T-helper 17 cell (primary cell): ENCODE results near the gene NAMPT. TPM values are rescaled to one million over a fixed set of nuclear protein-coding genes. Genes with fewer than 3 reads are reported as not detected.
"Not testable (repeated sequence)": the region's sequence is repeated elsewhere in the genome, so short reads cannot be mapped to it uniquely, and the experiment has no call there.

Experiments
- ATAC-seq: fragments of 150-1000 bp; cut with Tn5 transposase; 2 replicates; pipeline ENCODE4 v1.10.0; 2021; ENCODE audit warnings: mild to moderate bottlenecking, moderate library complexity
- DNase-seq, 3 donors: peaks; one replicate each; pipeline versions ENCODE4 v3.0.0 to v3.0.0-alpha.2; 2020 to 2021
- H3K9me3 ChIP-seq: one replicate; pipeline ENCODE4 v1.7.0; 2013; ENCODE audit warnings: low read length, mild to moderate bottlenecking; ENCODE audit not compliant: control insufficient read depth, poor library complexity, severe bottlenecking
- H3K27ac Mint-ChIP-seq: one replicate; pipeline ENCODE4 v1.8.0; 2022; ENCODE audit warnings: mild to moderate bottlenecking, moderate library complexity, mixed read lengths
- H3K27me3 Mint-ChIP-seq: one replicate; pipeline ENCODE4 v1.8.0; 2022; ENCODE audit warnings: mixed read lengths
- H3K36me3 Mint-ChIP-seq: one replicate; pipeline ENCODE4 v1.8.0; 2022; ENCODE audit warnings: low read depth, mixed read lengths
- H3K4me1 Mint-ChIP-seq: one replicate; pipeline ENCODE4 v1.8.0; 2022; ENCODE audit warnings: mild to moderate bottlenecking, mixed read lengths
- H3K4me3 Mint-ChIP-seq: one replicate; pipeline ENCODE4 v1.8.0; 2022; ENCODE audit warnings: mild to moderate bottlenecking, moderate library complexity, mixed read lengths
- total RNA-seq, 4 donors: library from RNA in 2 of 4; stranded (reverse) in 2 of 4; gene quantifications; one replicate each; pipeline ENCODE4 v1.2.3 and lab custom pipeline; 2022 to 2026

The NAMPT gene
- total RNA-seq, 2 donors from 2014 or later: 278 to 292 TPM

DNA sequence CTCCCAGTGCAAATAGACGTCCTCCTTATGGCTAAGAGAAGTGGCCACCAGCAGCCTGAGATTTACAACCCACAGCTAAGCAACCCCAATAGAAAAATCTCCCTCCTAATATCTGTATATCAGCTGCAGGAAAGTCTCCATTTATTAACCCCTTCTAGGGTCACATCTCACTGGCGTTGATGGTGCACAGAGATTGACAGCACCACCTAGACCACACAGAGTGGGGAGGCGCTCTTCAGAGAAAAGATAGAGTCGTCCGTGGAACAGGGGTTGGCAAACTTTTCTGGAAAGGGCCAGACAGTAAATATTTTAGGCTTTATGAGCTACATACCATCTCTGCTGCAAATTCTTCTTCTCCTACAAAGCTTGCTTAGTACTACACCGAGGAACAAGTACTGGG is 60.0 kb downstream of the NAMPT start:
- DNase-seq (no peak), ATAC-seq (no peak)
- H3K36me3 Mint-ChIP-seq: no peaks in the 10 kb centered on the region
- no peaks in the 10 kb centered on the region for H3K9me3 ChIP-seq
- no peak overlapping the region for H3K4me3 Mint-ChIP-seq
- H3K27ac Mint-ChIP-seq: no peak overlapping the region
- peaks cover 25% of the 10 kb centered on the region for H3K27me3 Mint-ChIP-seq
- peaks cover 7% of the 10 kb centered on the region for H3K4me1 Mint-ChIP-seq

DNA sequence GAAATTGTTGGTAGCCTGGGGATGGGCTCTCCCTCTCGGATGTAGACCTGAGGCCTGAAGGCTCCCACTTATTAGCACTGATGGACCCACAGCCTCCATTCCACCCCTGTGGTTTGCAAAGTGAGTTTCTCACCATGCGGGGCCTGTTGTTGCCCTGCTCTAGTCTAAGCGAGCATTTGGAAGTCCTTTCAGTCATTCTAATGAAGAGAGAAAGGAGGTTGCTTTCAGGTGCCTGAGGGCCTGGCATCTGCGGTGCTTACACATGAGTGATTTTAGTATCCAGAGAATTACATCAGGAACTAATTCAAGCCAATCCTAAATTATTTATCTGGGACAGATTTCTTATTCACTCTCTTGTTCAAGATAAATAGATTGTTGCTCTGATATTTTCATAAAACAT is 61.6 kb downstream of the NAMPT start:
- Mint-ChIP-seq H3K4me3 (no peak overlapping the region), H3K27me3 (peaks cover 17% of the 10 kb centered on the region), H3K4me1 (peaks cover 7% of the 10 kb centered on the region), H3K27ac (no peak overlapping the region), H3K36me3 (no peaks in the 10 kb centered on the region)
- no peak for DNase-seq
- no peak for ATAC-seq
- H3K9me3 ChIP-seq: no peaks in the 10 kb centered on the region

- ATAC-seq (no peak), DNase-seq (no peak)
- Mint-ChIP-seq H3K27me3 (peaks cover 17% of the 10 kb centered on the region), H3K4me3 (no peak overlapping the region), H3K36me3 (no peaks in the 10 kb centered on the region), H3K4me1 (peaks cover 7% of the 10 kb centered on the region), H3K27ac (no peak overlapping the region)
- no peaks in the 10 kb centered on the region for H3K9me3 ChIP-seq
These were observed 62.2 kb downstream of the NAMPT start for GRCh38 chr7:106222545-106222944.

DNA sequence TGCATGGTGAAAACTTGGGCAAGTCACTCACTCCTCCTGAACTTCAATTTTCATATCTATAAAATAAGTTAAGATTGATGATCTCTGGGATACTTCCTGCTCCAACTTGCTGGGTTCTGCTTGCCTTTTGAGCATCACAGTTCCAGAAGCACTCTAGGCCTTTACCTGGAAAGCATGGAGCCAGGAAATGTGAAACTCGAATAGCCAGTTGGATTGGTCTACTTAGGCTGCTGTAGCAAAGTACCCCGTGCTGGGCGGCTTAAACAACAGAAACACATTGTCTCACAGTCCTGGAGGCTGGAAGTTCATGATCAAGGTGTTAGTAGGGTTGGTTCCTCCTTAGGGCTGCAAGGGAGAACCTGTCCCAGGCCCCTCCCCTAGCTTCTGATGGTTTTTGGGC is 64.5 kb downstream of the NAMPT start:
- peaks cover 7% of the 10 kb centered on the region for H3K27me3 Mint-ChIP-seq
- DNase-seq (no peak), ATAC-seq (no peak)
- no peaks in the 10 kb centered on the region for H3K36me3 Mint-ChIP-seq
- no peaks in the 10 kb centered on the region for H3K9me3 ChIP-seq
- H3K4me3 Mint-ChIP-seq: no peak overlapping the region
- H3K27ac Mint-ChIP-seq: no peak overlapping the region
- peaks cover 7% of the 10 kb centered on the region for H3K4me1 Mint-ChIP-seq

DNA sequence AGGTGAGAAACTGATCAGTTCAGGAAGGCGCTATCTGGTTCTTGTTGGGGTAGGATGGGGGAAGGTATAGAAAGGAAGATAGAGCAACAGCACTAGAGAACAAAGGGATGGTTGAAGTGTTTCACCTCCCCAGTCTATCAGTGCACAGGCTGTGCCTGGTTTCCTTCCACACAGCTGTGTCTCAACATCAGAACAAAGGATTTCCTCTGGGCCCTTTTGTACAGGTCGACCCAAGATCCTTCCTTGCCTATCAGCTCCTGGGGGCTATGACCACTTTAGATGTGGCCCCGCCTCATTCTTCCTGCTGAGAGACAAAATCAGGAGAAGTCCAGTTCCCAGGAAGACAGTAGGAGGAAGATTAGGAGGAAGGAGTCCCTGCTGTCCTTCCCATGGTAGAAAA is 65.6 kb downstream of the NAMPT start:
- Mint-ChIP-seq H3K27me3 (no peaks in the 10 kb centered on the region), H3K27ac (no peak overlapping the region), H3K36me3 (no peaks in the 10 kb centered on the region), H3K4me3 (no peak overlapping the region), H3K4me1 (peaks cover 7% of the 10 kb centered on the region)
- DNase-seq (no peak), ATAC-seq (no peak)
- H3K9me3 ChIP-seq: no peaks in the 10 kb centered on the region

DNA sequence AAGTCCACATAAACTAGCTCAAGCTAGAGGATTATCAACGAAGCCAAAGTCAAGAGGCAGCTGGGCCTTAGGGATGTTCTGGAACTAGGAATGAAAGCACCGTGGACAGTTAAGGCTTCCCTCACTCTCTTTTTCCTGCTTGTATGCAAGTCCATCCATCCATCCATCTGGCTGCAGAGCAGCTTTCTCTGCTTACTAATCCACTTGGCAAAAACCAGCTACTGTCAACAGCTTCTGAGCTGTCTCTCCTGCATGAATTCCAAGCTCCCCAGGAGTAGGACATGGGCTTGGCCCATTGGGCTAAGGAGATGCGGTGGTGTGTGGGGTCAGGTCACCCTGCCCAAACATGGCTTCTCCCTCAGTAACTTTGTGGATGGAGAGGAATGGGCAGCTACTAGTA is 66.2 kb downstream of the NAMPT start:
- Mint-ChIP-seq H3K4me3 (no peak overlapping the region), H3K27ac (no peak overlapping the region), H3K27me3 (no peaks in the 10 kb centered on the region), H3K36me3 (no peaks in the 10 kb centered on the region), H3K4me1 (peaks cover 7% of the 10 kb centered on the region)
- DNase-seq (no peak), ATAC-seq (no peak)
- no peaks in the 10 kb centered on the region for H3K9me3 ChIP-seq

DNA sequence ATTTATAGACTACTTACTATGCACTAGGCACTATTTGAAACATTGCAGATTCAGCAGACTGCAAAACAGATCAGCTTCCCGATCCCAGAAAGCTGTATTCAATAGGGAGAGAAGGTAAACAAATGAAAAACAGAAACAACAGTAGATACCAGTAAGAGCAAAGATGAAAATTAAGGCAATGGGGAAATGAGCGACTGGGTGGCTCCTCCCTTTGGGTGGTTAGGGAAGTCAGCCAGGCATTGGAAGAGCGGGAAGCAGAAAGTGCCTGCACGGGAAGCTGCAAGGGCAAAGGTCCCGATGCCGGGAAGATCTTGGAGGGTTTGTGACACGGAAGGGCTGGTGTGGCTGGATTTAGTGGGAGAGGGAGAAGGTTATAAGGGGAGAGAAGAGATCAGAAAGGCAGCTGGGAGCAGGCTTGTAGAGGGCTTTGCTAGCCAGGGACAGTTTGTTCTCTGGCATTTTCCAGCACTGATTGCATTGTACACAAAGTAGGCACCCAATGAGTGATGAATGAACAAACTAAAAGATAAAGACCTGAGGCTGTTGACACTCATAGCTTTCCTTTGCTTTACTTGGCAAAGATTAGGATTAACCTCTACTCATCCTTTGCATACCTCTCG is 67.8 kb downstream of the NAMPT start:
- Mint-ChIP-seq H3K27ac (no peak overlapping the region), H3K27me3 (no peaks in the 10 kb centered on the region), H3K4me3 (no peak overlapping the region), H3K4me1 (peaks cover under 1% of the 10 kb centered on the region), H3K36me3 (no peaks in the 10 kb centered on the region)
- ATAC-seq: no peak
- H3K9me3 ChIP-seq: no peaks in the 10 kb centered on the region
- DNase-seq: no peak

DNA sequence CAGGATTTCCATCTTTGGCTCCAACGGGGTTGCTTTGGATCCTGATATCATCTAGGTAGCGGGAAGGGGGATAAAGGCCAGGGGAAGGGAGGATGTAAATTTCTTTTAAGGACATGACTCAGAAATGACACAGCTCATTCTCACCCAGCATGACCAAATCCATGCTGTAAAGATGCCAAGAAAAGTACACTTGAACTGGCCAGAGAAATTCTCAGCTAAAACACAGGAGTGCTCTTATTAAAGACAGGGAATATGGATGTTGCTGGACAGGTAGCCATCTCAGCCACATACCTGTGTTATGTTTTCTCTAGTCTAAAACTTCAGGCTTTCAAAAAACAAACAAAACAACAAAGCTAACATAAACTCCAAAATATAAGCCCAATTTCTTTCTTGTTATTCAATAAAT is 68.3 kb downstream of the NAMPT start:
- ATAC-seq (no peak), DNase-seq (no peak)
- no peak overlapping the region for H3K27ac Mint-ChIP-seq
- H3K9me3 ChIP-seq: no peaks in the 10 kb centered on the region
- no peak overlapping the region for H3K4me3 Mint-ChIP-seq
- no peaks in the 10 kb centered on the region for H3K4me1 Mint-ChIP-seq
- no peaks in the 10 kb centered on the region for H3K27me3 Mint-ChIP-seq
- no peaks in the 10 kb centered on the region for H3K36me3 Mint-ChIP-seq

GRCh38 chr7:106215868-106216516 is 68.8 kb downstream of the NAMPT start:
- no peak for ATAC-seq
- Mint-ChIP-seq H3K36me3 (no peaks in the 10 kb centered on the region), H3K4me3 (no peak overlapping the region), H3K27ac (no peak overlapping the region), H3K4me1 (no peaks in the 10 kb centered on the region), H3K27me3 (no peaks in the 10 kb centered on the region)
- no peak for DNase-seq
- no peaks in the 10 kb centered on the region for H3K9me3 ChIP-seq

- H3K36me3 Mint-ChIP-seq, H3K9me3 ChIP-seq, H3K4me1 Mint-ChIP-seq, ATAC-seq, DNase-seq, H3K27ac Mint-ChIP-seq, H3K4me3 Mint-ChIP-seq: not testable (repeated sequence)
- peaks cover 21% of the 10 kb centered on the region for H3K27me3 Mint-ChIP-seq
These were observed 75.8 kb downstream of the NAMPT start for GRCh38 chr7:106208944-106209343.

- no peak for DNase-seq
- H3K9me3 ChIP-seq: no peaks in the 10 kb centered on the region
- Mint-ChIP-seq H3K4me1 (peaks cover 3% of the 10 kb centered on the region), H3K27me3 (peaks cover 26% of the 10 kb centered on the region), H3K27ac (no peak overlapping the region), H3K36me3 (peaks cover 3% of the 10 kb centered on the region), H3K4me3 (no peak overlapping the region)
- ATAC-seq: no peak
These were observed 77.8 kb downstream of the NAMPT start for GRCh38 chr7:106206826-106207541.

GRCh38 chr7:106205621-106206222 is 79.1 kb downstream of the NAMPT start:
- Mint-ChIP-seq H3K4me3 (no peak overlapping the region), H3K4me1 (peaks cover 3% of the 10 kb centered on the region), H3K27ac (no peak overlapping the region), H3K27me3 (peaks cover 26% of the 10 kb centered on the region), H3K36me3 (peaks cover 3% of the 10 kb centered on the region)
- DNase-seq (no peak), ATAC-seq (no peak)
- H3K9me3 ChIP-seq: no peaks in the 10 kb centered on the region

- peaks cover 3% of the 10 kb centered on the region for H3K36me3 Mint-ChIP-seq
- DNase-seq: no peak
- H3K27me3 Mint-ChIP-seq: peaks cover 33% of the 10 kb centered on the region
- H3K4me3 Mint-ChIP-seq: no peak overlapping the region
- no peak overlapping the region for H3K27ac Mint-ChIP-seq
- ATAC-seq: no peak
- no peaks in the 10 kb centered on the region for H3K9me3 ChIP-seq
- peaks cover 3% of the 10 kb centered on the region for H3K4me1 Mint-ChIP-seq
These were observed 81.3 kb downstream of the NAMPT start for GRCh38 chr7:106203473-106203872.
